Fibroblast of the aortic adventitia (primary cell): Measurements from ENCODE around the gene CHRM5. TPM values are rescaled to one million over a fixed set of nuclear protein-coding genes. Genes with fewer than 3 reads are reported as not detected.
A peak's percentile ranks its signal among the peaks of the same experiment; 100 is the strongest.

ENCODE experiments used
- DNase-seq: peaks from one replicate; pipeline ENCODE4 v3.0.0-alpha.2; 2010; ENCODE audit warnings: low read depth
- H3K4me3 ChIP-seq: 2 replicates; pipeline ENCODE4 v1.5.1; 2011; ENCODE audit warnings: low read depth, mild to moderate bottlenecking, control low read depth, low read length, moderate library complexity
- CTCF ChIP-seq: IDR thresholded peaks from 2 replicates; pipeline ENCODE4 v1.5.1; 2011; ENCODE audit warnings: mild to moderate bottlenecking, low read length, control low read depth, inconsistent platforms; ENCODE audit not compliant: insufficient read depth
- total RNA-seq: library from RNA; depleted of rRNA; stranded (reverse); fragments of >200 nt; gene quantifications from 2 replicates; pipeline ENCODE4 v1.2.3, GENCODE V29; 2012; ENCODE audit warnings: low replicate concordance

Gene CHRM5
- total RNA-seq, 1 donor, result not detected

DNA sequence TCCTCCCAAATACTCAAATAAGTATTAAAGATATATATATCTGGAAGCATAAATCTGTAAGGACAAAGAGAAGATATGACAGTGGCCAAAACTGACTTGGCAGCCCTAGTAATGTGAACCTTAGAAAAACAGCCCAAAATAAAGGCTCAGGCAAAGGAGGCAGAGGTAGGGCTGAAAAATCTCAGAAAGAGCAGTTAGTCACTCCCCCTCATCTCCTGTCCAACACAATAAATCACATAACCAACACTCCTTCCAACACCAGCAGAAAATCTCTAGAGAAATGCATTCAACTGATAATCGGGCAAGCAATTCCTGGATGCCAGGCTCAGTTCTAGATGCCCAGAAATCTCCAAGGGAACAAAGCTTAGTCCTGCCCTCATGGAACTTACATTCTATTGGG lies 22.1 kb upstream of the CHRM5 start:
- no peak for DNase-seq
- H3K4me3 ChIP-seq, result no peak overlapping the region
- no peak for TF ChIP-seq CTCF

- TF ChIP-seq CTCF, result no peak
- DNase-seq, result no peak
- no peak overlapping the region for H3K4me3 ChIP-seq
Measured at GRCh38 chr15:33955945-33956344, 12.4 kb upstream of the CHRM5 start.

DNA sequence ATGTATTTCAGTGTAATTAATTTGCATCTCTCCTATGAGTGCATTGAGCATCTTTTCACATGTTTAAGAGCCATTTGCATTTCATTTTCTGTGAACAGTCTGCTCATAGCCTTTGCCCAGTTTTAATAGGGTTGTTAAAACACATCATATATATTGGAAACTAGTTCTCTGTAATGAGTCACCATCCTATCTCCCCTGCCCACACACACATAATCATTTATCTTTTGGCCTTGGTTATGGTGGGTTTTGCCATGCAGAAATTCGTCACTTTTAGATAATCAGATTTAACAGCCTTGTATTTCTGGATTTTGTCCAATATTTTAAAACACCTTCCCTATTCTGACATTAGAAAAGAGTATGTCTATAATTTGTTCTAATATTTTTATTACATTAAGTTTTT lies 11.9 kb upstream of the CHRM5 start:
- no peak for TF ChIP-seq CTCF
- no peak overlapping the region for H3K4me3 ChIP-seq
- peak; percentile 66 for DNase-seq

GRCh38 chr15:33959844-33960548 lies 8.3 kb upstream of the CHRM5 start:
- no peak overlapping the region for H3K4me3 ChIP-seq
- no peak for TF ChIP-seq CTCF
- no peak for DNase-seq

DNA sequence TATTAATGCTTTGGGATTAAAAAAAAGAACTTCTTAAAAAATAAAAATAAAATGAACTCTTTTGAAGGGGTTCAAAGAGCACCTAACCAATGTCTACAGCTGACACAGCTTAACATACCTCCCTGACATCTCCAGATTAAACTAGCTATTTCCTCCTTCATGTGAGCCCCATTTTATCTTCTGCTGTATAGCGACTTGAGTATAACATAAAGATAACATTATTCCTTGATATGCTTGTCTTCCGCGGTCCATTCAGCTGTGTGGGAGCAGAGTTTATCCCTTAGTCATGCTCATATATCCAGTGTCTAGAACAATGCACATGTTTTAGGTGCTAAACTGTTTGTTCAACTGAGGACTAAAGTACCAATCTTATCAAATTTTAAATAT lies 7.8 kb upstream of the CHRM5 start:
- TF ChIP-seq CTCF, result no peak
- DNase-seq, result peak; percentile 22
- H3K4me3 ChIP-seq, result no peak overlapping the region

- DNase-seq, result peak; percentile 71
- no peak overlapping the region for H3K4me3 ChIP-seq
- TF ChIP-seq CTCF, result peak; percentile 82
Measured at GRCh38 chr15:33963831-33964664, 4.2 kb upstream of the CHRM5 start.
